Measurements from ENCODE around the gene CLSTN1. TPM values are rescaled to one million over a fixed set of nuclear protein-coding genes. Genes with fewer than 3 reads are reported as not detected.

CLSTN1 gene
- total and polyA plus RNA-seq, 2 experiments from 2014 or later: 56.8 to 67.8 TPM

- H3K27me3 ChIP-seq (replicated peaks; ENCODE audit: insufficient read depth): no peaks in the 10 kb centered on the region
- no peak for DNase-seq
- no peaks in the 10 kb centered on the region for H3K9me2 ChIP-seq (ENCODE audit: insufficient read depth)
- H4K20me1 ChIP-seq (ENCODE audit: insufficient read depth): no peaks in the 10 kb centered on the region
- H3K79me2 ChIP-seq (ENCODE audit: insufficient read depth): no peaks in the 10 kb centered on the region
- no peak overlapping the region for H3K4me2 ChIP-seq (ENCODE audit: unreplicated experiment)
- H2AFZ ChIP-seq: no peak overlapping the region
- H3F3A ChIP-seq (ENCODE audit: insufficient read depth): no peaks in the 10 kb centered on the region
- no peak overlapping the region for H3K4me3 ChIP-seq
- WGBS, 2 experiments (ENCODE audit: low coverage in 1 of 2, low lambda C conversion rate in 2 of 2, missing lambda C conversion rate in 2 of 2): 91 to 92% methylated on average over 18 of the region's 18 CpGs
- H3K36me3 ChIP-seq (ENCODE audit: low read depth): peaks cover 15% of the 10 kb centered on the region; the same call in 1 of the 2 replicates
- H3K4me1 ChIP-seq (ENCODE audit: insufficient read depth): no peaks in the 10 kb centered on the region
- no peak overlapping the region for H3K27ac ChIP-seq
- no peaks in the 10 kb centered on the region for H3K9me3 ChIP-seq (ENCODE audit: low read depth)
- no peak for TF ChIP-seq EZH2 (IDR thresholded peaks at IDR 0.05; ENCODE audit: insufficient read depth, poor library complexity, severe bottlenecking)
- no peak for TF ChIP-seq EZH2phosphoT487 (IDR thresholded peaks at IDR 0.05; ENCODE audit: insufficient read depth, low read depth)
- H3K9ac ChIP-seq: no peak overlapping the region
- in situ Hi-C loops (cut with MboI): no loop called here
These were observed 91.4 kb downstream of the CLSTN1 start for GRCh38 chr1:9732123-9732971.

- Histone ChIP-seq H3K36me3 (ENCODE audit: low read depth) (peaks cover 15% of the 10 kb centered on the region; the same call in 1 of the 2 replicates), H3K9me3 (ENCODE audit: low read depth) (no peaks in the 10 kb centered on the region), H3K79me2 (ENCODE audit: insufficient read depth) (no peaks in the 10 kb centered on the region), H3K4me2 (ENCODE audit: unreplicated experiment) (no peak overlapping the region), H3K27me3 (replicated peaks; ENCODE audit: insufficient read depth) (no peaks in the 10 kb centered on the region), H3K4me1 (ENCODE audit: insufficient read depth) (no peaks in the 10 kb centered on the region), H3K4me3 (no peak overlapping the region), H3K9ac (no peak overlapping the region), H2AFZ (no peak overlapping the region), H4K20me1 (ENCODE audit: insufficient read depth) (no peaks in the 10 kb centered on the region), H3K9me2 (ENCODE audit: insufficient read depth) (no peaks in the 10 kb centered on the region), H3F3A (ENCODE audit: insufficient read depth) (no peaks in the 10 kb centered on the region), H3K27ac (no peak overlapping the region)
- DNase-seq: no peak
- WGBS, 2 experiments (ENCODE audit: low coverage in 1 of 2, low lambda C conversion rate in 2 of 2, missing lambda C conversion rate in 2 of 2): 95 to 96% methylated on average over 17 to 18 of the region's 18 CpGs
- TF ChIP-seq EZH2 (IDR thresholded peaks at IDR 0.05; ENCODE audit: insufficient read depth, poor library complexity, severe bottlenecking) (no peak), EZH2phosphoT487 (IDR thresholded peaks at IDR 0.05; ENCODE audit: insufficient read depth, low read depth) (no peak)
- in situ Hi-C loops (cut with MboI): no loop called here
These were observed 92.2 kb downstream of the CLSTN1 start for GRCh38 chr1:9731561-9731960.

GRCh38 chr1:9731051-9731537 lies 92.7 kb downstream of the CLSTN1 start:
- Histone ChIP-seq H4K20me1 (ENCODE audit: insufficient read depth) (no peaks in the 10 kb centered on the region), H3K9ac (no peak overlapping the region), H3K27ac (no peak overlapping the region), H3F3A (ENCODE audit: insufficient read depth) (no peaks in the 10 kb centered on the region), H3K9me2 (ENCODE audit: insufficient read depth) (no peaks in the 10 kb centered on the region), H2AFZ (no peak overlapping the region), H3K79me2 (ENCODE audit: insufficient read depth) (no peaks in the 10 kb centered on the region), H3K4me3 (no peak overlapping the region), H3K36me3 (ENCODE audit: low read depth) (peaks cover 15% of the 10 kb centered on the region; the same call in 1 of the 2 replicates), H3K9me3 (ENCODE audit: low read depth) (no peaks in the 10 kb centered on the region), H3K27me3 (replicated peaks; ENCODE audit: insufficient read depth) (no peaks in the 10 kb centered on the region), H3K4me1 (ENCODE audit: insufficient read depth) (no peaks in the 10 kb centered on the region), H3K4me2 (ENCODE audit: unreplicated experiment) (no peak overlapping the region)
- DNase-seq: no peak
- TF ChIP-seq EZH2phosphoT487 (IDR thresholded peaks at IDR 0.05; ENCODE audit: insufficient read depth, low read depth) (no peak), EZH2 (IDR thresholded peaks at IDR 0.05; ENCODE audit: insufficient read depth, poor library complexity, severe bottlenecking) (no peak)
- WGBS, 2 experiments (ENCODE audit: low coverage in 1 of 2, low lambda C conversion rate in 2 of 2, missing lambda C conversion rate in 2 of 2): 97 to 99% methylated on average over 28 to 31 of the region's 31 CpGs
- in situ Hi-C loops (cut with MboI): no loop called here

GRCh38 chr1:9730096-9730901 lies 93.5 kb downstream of the CLSTN1 start:
- Histone ChIP-seq H2AFZ (no peak overlapping the region), H3K4me3 (no peak overlapping the region), H3K79me2 (ENCODE audit: insufficient read depth) (no peaks in the 10 kb centered on the region), H3K9me3 (ENCODE audit: low read depth) (no peaks in the 10 kb centered on the region), H3F3A (ENCODE audit: insufficient read depth) (no peaks in the 10 kb centered on the region), H3K27me3 (replicated peaks; ENCODE audit: insufficient read depth) (no peaks in the 10 kb centered on the region), H3K9ac (no peak overlapping the region), H3K9me2 (ENCODE audit: insufficient read depth) (no peaks in the 10 kb centered on the region), H3K4me1 (ENCODE audit: insufficient read depth) (no peaks in the 10 kb centered on the region), H3K36me3 (ENCODE audit: low read depth) (peaks cover 15% of the 10 kb centered on the region; the same call in 1 of the 2 replicates), H3K4me2 (ENCODE audit: unreplicated experiment) (no peak overlapping the region), H3K27ac (no peak overlapping the region), H4K20me1 (ENCODE audit: insufficient read depth) (no peaks in the 10 kb centered on the region)
- WGBS, 2 experiments (ENCODE audit: low coverage in 1 of 2, low lambda C conversion rate in 2 of 2, missing lambda C conversion rate in 2 of 2): 91 to 92% methylated on average over 38 to 45 of the region's 45 CpGs
- DNase-seq: no peak
- in situ Hi-C loops (cut with MboI): no loop called here
- TF ChIP-seq EZH2phosphoT487 (IDR thresholded peaks at IDR 0.05; ENCODE audit: insufficient read depth, low read depth) (no peak), EZH2 (IDR thresholded peaks at IDR 0.05; ENCODE audit: insufficient read depth, poor library complexity, severe bottlenecking) (no peak)
